KBM-7 (cell line): ENCODE measurements around the gene BRD9.
"Not testable (repeated sequence)": the region's sequence is repeated elsewhere in the genome, so short reads cannot be mapped to it uniquely, and the experiment has no call there.

Experiments used
- DNase-seq: peaks from one replicate; pipeline ENCODE4 v3.0.0-alpha.2; 2015
- in situ Hi-C: fragments of 300-500 bp; cut with MboI; formaldehyde crosslinking; loops from 2 replicates; pipeline ENCODE4 v1.14.3; 2020; ENCODE audit warnings: low sequenced_read_pairs, low pct_unique_long_range_greater_than_20kb, mixed read lengths

BRD9 gene

DNA sequence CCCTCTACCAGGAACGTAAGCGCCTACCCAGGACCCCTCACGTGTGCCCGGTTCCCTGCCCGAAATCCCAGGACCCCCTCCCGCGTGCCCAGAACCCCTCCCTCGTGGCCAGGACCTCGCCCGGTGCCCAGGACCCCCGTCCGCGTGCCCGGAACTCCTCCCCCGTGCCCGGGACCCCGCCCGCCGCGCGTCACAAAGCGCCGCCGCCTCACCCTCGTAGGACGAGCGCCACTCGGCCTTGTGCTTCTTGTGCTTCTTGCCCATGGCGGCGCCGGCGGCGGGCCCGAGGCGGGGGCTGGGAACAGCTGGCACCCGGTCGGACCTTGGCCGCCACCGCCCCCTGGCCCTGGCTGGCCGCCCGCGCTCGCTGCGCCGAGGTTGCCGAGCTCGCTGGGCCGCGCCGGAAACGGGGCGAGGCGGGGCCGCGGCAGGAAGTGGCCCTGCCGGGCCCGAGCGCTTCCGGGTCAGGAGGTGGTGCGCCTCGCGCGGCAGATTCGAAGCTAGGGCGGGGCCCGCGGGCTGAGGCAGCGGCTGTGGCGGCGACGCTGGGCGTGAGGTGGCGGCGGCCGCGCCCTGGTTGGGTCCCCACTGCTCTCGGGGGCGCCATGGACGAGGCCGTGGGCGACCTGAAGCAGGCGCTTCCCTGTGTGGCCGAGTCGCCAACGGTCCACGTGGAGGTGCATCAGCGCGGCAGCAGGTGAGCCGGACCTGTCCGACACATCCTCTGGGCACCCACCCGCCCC, at the start of gene BRD9, which contains the start of gene TRIP13:
Gene BRD9 (minus strand): TSS at position 408 of the 743 bp plus-strand sequence. CDS start 144 bp downstream, at position 264.
Gene TRIP13 (plus strand): TSS at position 491 of the 743 bp plus-strand sequence. CDS start 115 bp downstream, at position 606.
- peak; percentile 80 for DNase-seq
- in situ Hi-C loops = no loop called here

DNA sequence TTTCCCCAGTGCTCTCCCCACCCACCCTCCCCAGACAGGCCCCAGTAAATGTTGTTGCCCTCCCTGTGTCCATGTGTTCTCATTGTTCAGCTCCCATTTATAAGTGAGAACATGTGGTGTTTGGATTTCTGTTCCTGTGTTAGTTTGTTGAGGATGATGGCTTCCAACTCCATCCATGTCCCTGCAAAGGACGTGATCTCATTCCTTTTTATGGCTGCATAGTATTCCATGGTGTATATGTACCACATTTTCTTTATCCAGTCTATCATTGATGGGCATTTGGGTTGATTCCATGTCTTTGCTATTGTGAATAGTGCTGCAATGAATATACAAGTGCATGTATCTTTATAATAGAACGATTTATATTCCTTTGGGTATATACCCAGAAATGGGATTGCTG, 48.1 kb upstream of the BRD9 start:
- in situ Hi-C loops = loop anchor here (25.0 kb wide), 2 partner anchors 222 to 697 kb away; no protein-coding TSS in a partner anchor
- DNase-seq = not testable (repeated sequence)

DNA sequence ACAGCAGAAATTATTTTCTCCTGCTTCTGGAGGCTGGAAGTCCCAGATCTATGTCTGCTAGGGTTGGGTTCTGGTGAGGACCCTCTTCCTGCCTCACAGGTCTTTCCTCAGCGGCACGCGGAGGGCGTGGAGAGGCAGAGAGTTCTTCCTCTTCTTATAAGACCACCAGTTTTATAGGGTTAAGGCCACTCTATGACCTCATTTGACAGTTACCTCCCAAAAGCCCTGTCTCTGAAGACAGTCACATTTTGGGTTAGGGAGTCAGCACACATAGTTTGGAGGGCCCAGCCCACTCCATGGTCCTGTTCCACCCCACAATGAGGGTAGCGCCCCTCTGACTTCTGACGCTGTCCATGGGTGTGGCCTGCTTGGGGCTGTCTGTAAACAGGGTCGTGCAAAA, 46.8 kb upstream of the BRD9 start:
- in situ Hi-C loops = loop anchor here (25.0 kb wide), 2 partner anchors 223 to 698 kb away; no protein-coding TSS in a partner anchor
- no peak for DNase-seq

- no peak for DNase-seq
Measured at GRCh38 chr5:937151-937924, 44.7 kb upstream of the BRD9 start.

GRCh38 chr5:936149-937144, 43.8 kb upstream of the BRD9 start:
- in situ Hi-C loops = loop anchor here (25.0 kb wide), 2 partner anchors 226 to 701 kb away; no protein-coding TSS in a partner anchor
- no peak for DNase-seq

More at GRCh38 chr5:937151-937924, 44.7 kb upstream of the BRD9 start:
- in situ Hi-C loops = loop anchor here (25.0 kb wide), 2 partner anchors 225 to 700 kb away; no protein-coding TSS in a partner anchor

DNA sequence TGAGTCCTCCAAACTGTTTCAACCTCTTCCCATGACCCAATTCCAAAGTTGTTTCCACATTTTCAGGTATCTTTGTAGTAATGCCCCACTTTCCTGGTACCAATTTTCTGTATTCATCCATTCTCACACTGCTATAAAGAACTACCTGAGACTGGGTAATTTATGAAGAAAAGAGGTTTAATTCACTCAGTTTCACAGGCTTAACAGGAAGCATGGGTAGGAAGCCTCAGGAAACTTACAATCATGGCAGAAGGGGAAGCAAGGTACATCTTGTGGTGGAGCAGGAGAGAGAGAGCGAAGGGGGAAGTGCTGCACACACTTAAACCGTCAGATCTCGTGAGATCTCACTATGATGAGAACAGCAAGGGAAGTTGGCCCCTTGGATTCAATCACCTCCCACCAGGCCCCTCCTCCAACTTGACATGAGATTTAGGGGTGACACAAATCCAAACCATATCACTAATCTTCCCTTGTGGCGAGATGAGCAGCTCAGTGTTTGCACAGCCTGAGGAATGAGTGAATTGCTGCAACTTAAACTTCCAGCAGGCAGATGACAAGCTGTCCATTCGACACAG, 43.0 kb upstream of the BRD9 start:
- peak; percentile 65 for DNase-seq
- in situ Hi-C loops = loop anchor here (25.0 kb wide), 2 partner anchors 227 to 702 kb away; no protein-coding TSS in a partner anchor

GRCh38 chr5:934381-934967, 41.9 kb upstream of the BRD9 start:
- in situ Hi-C loops = loop anchor here (25.0 kb wide), 2 partner anchors 228 to 703 kb away; no protein-coding TSS in a partner anchor

GRCh38 chr5:933951-934350, 41.4 kb upstream of the BRD9 start:
- DNase-seq = not testable (repeated sequence)
- in situ Hi-C loops = loop anchor here (25.0 kb wide), 2 partner anchors 228 to 703 kb away; no protein-coding TSS in a partner anchor

More at GRCh38 chr5:934381-934967, 41.9 kb upstream of the BRD9 start:
- DNase-seq = not testable (repeated sequence)

DNA sequence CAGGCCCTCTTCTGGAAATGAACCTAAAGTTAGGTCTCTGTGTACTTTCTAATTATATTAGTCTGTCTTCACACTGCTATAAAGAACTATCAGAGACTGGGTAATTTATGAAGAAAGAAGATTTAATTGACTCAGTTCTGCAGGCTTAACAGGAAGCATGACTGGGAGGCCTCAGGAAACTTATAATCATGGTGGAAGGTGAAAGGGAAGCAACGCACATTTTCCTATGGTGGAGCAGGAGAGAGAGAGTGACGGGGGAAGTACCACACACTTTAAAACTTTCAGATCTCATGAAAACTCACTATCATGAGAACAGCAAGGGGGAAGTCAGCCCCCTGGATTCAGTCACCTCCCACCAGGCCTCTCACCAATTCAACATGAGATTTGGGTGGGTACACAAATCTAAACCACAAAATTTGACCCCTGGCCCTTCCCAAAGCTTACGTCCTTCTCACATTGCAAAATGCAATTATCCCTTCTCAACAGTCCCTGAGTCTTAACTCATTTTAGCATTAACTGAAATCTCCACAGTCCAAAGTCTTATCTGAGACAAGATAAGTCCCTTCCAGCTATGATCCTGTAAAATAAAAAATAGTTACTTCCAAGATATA, 40.8 kb upstream of the BRD9 start:
- DNase-seq = no peak
- in situ Hi-C loops = loop anchor here (25.0 kb wide), 2 partner anchors 229 to 704 kb away; no protein-coding TSS in a partner anchor

- in situ Hi-C loops = loop anchor here (25.0 kb wide), 2 partner anchors 230 to 705 kb away; no protein-coding TSS in a partner anchor
- no peak for DNase-seq
Measured at GRCh38 chr5:932628-933250, 40.1 kb upstream of the BRD9 start.

GRCh38 chr5:932151-932627, 39.6 kb upstream of the BRD9 start:
- DNase-seq = no peak
- in situ Hi-C loops = loop anchor here (25.0 kb wide), 2 partner anchors 230 to 705 kb away; no protein-coding TSS in a partner anchor

- DNase-seq = no peak
Measured at GRCh38 chr5:931570-932145, 39.1 kb upstream of the BRD9 start.

DNA sequence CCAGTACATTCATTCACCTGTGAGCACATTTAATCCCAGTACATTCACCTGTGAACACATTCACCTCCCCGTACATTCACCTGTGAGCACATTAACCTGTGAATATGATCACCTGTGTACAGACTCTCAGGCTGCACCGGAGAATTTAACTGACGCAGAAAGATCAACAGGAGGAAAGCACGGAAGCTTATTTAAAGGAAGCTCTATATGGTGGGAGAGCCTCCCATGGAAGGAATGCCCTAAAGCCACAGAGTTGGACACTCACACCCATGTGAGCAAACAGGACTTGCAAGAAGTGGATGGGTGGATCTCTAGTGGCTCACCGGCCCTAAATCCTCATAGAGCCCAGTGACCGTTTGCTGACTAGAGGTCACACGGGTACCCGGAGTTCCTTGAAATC, 38.3 kb upstream of the BRD9 start:
- no peak for DNase-seq
- in situ Hi-C loops = loop anchor here (25.0 kb wide), 2 partner anchors 231 to 706 kb away; no protein-coding TSS in a partner anchor

More at GRCh38 chr5:931570-932145, 39.1 kb upstream of the BRD9 start:
- in situ Hi-C loops = loop anchor here (25.0 kb wide), 2 partner anchors 231 to 706 kb away; no protein-coding TSS in a partner anchor

- in situ Hi-C loops = loop anchor here (25.0 kb wide), 2 partner anchors 233 to 708 kb away; no protein-coding TSS in a partner anchor
Measured at GRCh38 chr5:929596-929995, 37.0 kb upstream of the BRD9 start.

GRCh38 chr5:929182-929581, 36.6 kb upstream of the BRD9 start:
- not testable (repeated sequence) for DNase-seq
- in situ Hi-C loops = loop anchor here (25.0 kb wide), 2 partner anchors 233 to 708 kb away; no protein-coding TSS in a partner anchor

More at GRCh38 chr5:929596-929995, 37.0 kb upstream of the BRD9 start:
- DNase-seq = no peak
